HG03108 (cell line): ENCODE results near the gene SLC35A3.
A peak's percentile ranks its signal among the peaks of the same experiment; 100 is the strongest.
"Not testable (repeated sequence)": the region's sequence is repeated elsewhere in the genome, so short reads cannot be mapped to it uniquely, and the experiment has no call there.

Experiments
- ATAC-seq: cut with Tn5 transposase; IDR thresholded peaks from one replicate; pipeline ENCODE4 v1.9.1; 2021; ENCODE audit warnings: moderate library complexity; ENCODE audit not compliant: unreplicated experiment

Gene SLC35A3

DNA sequence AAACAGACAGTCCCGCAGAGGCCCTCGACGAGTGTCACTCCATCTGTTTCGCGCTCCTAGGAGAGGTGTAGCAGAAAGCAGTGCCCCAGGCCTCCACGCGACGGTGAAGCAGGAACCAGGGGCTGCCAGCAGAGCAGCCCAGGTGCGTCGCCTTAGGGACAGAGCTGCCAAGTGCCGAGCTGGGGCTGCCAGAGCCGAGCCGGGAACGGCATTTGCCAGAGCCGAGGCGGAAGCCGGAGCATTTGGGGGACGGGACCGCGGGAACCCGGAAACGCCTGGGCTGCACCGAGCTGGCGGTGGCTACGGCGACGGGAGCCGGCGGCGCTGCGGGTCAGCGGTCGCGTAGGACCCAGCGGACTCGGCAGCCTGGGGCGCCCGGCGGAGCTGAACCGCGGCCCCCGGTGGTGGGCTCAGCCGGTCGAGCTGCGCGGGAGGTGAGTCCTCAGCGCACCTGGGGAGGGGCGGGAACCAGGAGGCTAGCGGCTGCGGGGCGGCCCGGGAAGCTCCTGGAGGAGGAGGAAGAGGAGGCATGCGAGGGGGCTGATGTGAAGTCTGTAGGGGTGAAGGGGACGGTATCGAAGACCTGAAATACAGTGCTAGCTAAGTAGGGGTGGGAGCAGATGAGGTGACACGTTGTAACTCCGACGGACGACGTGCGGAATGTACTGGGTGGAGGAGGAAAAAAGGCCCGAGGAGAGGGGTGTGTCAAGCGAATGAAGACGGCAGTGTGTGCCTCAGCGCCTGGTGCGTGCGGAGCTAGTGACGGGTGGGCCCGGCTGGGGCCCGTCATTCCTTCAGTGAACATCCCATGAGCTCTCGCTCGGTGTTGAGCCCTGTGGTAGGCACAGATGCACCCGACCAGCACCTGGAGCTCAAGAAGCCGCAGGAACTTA, at the start of gene SLC35A3:
Gene SLC35A3 (plus strand): TSS at position 268 of the 893 bp plus-strand sequence. CDS start 23,559 bp downstream, outside the sequence.
- ATAC-seq = peak; percentile 92

DNA sequence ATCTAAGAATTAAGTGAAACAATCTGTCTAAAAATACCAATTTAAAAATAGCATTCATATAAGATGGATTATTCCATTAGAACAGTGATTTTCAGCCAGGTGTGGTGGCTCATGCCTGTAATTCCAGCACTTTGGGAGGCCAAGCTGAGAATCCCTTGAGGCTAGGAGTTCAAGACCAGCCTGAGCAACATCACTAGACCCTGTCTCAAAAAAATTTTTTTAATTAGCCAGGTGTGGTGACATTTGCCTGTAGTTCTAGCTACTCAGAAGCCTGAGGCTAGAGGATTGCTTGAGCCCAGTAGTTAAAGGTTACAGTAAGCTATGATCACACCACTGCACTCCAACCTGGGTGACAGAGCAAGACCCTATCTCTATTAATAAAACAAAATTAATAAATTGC, 35.0 kb upstream of the SLC35A3 start:
- no peak for ATAC-seq

DNA sequence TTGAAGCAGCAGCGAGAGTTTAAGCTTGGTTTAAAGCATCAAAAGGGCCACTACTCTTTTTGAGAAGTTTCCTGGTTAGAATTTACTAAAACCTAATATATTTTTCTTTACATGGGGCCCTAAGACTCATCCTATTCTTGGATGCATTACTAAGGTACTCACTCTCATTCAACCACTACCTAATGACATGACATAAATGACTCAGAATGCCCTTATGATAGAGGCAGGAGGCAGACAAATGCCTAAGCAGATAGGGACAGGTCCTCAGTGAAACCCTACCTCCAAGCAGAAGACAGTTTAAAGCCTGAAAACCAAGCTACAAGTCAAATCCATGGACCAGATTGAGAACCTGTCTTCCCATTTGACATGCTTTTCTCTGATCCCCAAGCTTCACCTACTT, 34.3 kb upstream of the SLC35A3 start:
- ATAC-seq = no peak

DNA sequence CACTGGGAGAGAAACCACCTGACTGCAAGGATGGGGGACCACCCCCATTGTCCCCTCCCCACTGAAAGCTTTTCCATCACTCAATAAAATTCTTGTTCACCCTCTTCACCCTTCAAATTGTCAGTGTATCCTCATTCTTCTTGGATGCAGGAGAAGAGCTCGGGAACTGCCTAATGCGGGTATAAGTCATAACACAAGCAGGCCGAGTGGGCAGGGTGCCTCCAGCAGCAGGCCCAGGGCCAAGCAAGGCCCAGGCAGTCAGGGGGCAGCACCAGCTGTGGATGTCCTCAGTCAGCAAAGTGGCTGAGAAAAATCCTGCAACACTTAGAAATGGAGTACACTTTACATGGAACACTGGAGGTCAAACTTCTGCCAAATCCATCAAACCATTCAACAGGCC, 33.7 kb upstream of the SLC35A3 start:
- no peak for ATAC-seq

DNA sequence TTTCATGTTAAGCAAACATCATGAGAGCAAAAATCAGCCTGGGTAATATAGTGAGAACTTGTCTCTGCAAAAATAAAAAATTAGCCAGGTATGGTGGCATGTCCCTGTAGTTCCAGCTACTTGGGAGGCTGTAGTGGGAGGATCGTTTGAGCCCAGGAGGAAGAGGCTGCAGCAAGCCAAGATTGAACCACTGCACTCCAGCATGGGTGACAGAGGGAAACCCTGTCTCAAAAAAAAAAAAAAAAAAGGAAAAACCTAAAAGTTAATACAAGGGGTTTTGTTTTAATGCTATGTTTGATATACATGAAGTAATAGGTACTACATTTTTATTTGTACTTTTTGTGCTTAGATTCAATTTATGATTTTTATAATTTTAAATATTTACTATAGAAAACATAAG, 27.1 kb upstream of the SLC35A3 start:
- ATAC-seq = no peak

DNA sequence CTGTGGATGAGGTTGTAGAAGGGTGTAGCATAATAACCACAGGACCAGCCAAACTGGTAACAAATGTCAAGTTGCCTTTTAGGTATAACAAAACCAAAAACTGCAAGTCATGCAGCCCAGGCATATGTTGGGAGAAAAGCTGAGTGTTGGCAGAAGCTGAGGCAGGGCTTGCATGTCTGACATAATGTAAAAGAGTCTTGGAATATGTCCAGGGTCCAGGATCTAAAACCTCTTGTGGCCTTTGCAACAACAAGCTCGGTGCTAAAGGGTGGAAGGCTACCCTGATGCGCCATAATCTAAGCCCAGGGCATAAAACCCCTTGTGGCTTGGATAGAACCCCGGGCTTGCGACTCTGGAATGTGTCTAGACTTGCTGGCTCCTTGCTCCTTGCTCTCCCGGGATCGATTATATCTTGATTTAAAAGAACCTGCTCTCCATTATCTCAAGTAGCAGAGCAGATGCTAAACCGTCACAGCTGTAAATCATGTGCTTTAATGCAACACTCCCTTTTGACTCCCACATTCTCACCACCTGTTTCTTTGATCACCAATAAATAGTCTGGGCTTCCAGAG, 26.5 kb upstream of the SLC35A3 start:
- no peak for ATAC-seq

DNA sequence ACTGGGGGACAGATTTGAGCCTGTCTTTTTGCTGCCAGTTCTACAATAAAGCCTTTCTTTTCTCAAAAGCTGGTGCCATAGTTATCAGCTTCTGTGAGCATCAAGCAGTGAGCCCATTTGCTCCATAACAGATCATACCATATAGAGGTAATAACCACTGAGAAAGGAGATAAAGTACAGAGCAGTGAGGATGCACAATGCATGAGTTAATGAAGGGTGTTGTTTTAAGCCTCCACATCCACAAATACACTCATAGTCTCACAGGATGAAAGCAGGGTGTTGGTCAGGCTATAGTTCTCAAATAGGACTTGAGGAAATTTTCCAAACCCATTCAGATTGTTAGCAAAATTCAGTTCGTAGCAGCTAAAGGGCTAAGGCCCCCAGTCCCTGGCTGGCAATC, 25.6 kb upstream of the SLC35A3 start:
- no peak for ATAC-seq

DNA sequence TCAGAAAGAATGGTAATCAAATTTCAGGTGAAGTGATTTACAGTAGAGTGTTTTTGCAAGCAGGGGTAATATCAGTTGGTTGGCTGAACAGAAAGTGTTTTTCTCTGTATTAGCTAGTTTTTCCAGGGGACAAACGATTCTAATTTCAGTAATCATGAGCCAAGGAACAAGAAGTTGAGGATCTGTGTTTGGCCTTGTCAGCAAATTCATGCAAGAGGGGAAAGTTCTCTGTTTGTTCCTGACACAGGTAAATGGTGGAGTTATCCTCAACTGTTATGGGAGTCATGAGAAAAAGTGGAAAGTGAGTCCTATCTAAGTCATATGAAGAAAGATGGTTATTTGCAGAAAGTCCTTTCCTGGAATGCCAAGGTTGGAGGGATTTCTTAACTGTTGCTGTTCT, 24.6 kb upstream of the SLC35A3 start:
- ATAC-seq = no peak

DNA sequence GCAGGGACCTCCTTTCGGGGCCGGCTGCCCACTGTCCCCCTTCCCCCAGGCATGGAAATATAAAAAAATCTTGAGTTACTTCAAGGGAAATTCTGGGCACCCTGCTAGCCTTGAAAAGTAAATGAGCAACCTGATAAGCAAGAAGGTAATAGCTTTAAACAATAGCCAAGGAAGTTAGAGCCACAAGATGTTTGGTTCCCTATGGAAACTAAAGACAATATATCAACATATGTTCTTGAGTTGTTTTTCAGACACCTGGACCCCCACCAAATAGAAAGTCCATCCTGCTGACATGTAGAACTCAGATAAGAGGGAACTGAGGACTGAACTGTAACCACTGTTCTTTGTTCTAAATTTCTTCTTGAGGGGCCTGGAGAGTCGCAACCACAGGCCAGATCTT, 19.3 kb upstream of the SLC35A3 start:
- ATAC-seq = no peak

DNA sequence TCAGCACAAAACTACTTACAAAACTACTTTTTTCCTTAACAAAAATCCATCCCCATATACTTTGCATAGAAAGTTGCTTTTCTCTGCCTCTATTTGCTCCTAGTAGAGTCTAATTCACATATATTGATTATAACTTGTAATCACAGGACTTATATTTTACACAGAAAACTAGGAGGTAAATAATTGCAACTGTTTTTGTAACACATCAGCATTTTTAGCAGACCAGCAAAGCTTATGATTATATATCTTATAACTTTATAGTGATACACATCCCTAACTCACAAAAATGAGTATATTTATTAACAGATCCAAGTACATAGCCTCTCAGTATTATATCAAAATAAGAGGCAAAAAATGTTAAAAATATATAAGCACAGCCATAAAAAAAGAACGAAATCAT, 17.3 kb upstream of the SLC35A3 start:
- ATAC-seq = no peak

DNA sequence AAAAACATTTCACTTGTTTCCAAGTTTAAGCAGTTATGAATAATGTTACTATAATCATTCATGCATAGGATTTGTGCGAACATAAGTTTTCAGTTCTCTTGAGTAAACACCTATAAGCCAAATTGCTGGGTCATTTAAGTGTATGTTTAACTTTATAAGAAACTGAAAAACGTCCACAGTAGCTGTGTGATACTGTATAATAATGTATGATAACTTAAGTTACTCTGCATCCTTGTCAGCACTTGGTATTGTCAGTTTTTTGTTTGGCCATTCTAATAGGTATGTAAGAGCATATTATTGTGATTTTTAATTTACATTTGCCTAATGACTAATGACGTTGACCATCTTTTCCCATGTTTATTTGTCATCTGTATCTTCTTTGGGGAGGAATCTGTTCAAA, 14.4 kb upstream of the SLC35A3 start:
- no peak for ATAC-seq

DNA sequence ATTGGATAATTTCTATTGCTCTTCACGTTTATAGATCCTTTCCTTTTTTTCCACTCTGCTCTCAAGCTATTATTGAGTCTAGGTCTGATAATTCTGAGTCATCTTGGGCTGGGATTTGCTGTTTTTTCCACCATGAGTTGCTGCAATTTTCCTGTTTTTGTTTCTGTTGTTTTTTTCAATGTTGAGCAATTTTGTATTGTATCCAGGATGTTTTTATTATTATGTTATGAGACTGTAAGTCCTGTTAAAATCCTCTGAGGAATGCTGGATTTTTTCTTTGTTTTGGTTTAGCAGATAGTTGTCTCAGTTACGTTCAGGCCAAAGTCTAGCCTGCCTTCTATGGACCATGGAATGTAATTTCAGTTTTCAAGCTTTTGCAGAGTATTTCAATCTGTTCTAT, 13.0 kb upstream of the SLC35A3 start:
- ATAC-seq = no peak

DNA sequence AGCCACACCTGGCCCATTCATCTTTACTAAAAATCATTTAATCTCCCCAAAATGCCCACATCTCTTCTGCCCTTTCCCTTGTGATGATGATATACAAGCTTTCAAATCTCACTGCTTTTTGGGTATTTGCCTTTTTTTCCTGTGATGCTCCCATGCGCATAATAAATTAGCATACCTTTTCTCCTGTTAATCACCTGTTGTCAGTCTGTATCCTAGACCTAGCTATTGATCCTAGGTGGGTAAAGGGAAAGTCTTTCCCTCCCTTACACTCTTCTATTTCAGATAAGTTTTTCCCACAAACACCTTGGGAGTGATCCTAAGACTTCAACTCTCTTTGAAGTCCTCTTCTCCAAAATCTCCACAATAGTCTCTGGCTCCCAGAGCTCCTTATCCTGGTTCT, 12.0 kb upstream of the SLC35A3 start:
- no peak for ATAC-seq

DNA sequence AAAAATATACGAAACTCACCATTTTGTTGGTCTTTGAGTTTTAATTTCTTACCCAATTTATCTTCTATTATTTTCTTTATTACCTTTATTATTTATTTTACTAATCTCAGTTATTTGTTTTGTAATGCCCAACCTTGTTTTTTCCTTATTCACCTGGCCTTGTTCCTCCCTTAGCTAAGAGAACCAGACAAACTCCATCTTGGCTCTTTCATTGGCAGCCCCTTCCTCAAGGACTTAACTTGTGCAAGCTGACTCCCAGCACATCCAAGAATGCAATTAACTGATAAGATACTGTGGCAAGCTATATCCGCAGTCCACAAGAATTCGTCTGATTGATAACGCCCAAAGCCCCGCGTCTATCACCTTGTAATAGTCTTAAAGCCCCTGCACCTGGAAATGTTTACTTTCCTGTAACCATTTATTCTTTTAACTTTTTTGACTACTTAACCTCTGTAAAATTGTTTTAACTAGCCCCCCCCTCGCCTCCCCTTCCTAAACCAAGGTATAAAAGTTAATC, 10.5 kb upstream of the SLC35A3 start:
- not testable (repeated sequence) for ATAC-seq

DNA sequence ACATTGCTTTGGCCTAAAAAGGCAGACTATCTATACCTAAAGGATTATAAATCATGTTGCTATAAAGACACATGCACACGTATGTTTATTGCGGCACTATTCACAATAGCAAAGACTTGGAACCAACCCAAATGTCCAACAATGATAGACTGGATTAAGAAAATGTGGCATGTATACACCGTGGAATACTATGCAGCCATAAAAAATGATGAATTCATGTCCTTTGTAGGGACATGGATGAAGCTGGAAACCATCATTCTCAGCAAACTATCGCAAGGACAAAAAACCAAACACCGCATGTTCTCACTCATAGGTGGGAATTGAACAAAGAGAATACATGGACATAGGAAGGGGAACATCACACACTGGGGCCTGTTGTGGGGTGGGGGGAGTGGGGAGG, 9.5 kb upstream of the SLC35A3 start:
- ATAC-seq = not testable (repeated sequence)

DNA sequence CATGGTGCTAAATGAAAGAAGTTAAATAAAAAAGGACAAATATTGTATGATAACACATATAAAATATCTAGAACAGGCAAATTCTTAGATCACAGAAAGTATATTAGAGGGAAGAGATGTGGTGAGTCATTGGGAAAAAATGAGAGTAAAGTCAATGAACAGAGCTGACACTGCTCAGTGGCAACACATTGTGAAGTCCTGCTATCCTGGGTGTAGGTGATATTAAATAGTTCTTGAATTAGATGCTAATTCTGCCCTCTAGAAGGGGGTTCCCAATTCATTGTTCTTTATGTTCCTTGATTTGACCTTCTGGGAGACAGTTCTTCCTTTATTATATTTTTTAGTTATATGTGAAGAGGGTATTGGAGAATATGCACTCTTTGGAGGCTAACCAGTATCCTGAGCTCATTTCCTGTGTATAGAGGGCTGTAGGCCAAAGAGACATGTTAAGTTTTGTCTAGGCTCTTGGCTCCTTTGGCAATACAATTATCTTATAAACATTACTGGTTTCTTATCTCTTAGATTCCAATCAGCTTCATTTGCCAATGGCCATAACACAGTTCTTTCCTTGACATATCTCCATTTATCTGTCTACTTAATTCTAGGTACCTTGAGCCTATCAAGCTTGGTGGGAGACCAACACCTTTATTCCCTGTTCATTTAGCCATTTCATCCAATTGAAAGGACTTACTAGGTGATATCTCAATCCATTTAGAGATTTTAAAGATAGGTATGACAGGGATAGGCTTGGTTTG, 6.6 kb upstream of the SLC35A3 start:
- ATAC-seq = no peak

DNA sequence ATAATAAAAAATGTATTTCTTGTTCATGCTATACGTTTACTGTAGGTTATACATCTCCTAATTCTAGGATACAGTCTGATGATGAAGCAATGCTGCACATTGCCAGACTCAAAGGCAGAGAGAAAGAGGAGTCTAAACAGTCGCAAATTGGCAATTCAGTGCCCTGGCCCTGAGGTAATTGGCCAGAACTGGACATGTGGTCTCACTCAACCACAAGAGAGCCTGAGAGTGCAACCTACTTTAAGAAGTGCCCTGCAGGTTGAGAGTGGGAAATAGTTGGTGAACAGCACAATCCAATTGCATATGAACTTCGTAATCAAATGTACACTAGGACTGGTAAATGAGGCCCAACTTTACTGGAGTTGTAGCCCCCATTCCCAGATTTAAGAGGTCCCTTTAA, 5.0 kb upstream of the SLC35A3 start:
- no peak for ATAC-seq

DNA sequence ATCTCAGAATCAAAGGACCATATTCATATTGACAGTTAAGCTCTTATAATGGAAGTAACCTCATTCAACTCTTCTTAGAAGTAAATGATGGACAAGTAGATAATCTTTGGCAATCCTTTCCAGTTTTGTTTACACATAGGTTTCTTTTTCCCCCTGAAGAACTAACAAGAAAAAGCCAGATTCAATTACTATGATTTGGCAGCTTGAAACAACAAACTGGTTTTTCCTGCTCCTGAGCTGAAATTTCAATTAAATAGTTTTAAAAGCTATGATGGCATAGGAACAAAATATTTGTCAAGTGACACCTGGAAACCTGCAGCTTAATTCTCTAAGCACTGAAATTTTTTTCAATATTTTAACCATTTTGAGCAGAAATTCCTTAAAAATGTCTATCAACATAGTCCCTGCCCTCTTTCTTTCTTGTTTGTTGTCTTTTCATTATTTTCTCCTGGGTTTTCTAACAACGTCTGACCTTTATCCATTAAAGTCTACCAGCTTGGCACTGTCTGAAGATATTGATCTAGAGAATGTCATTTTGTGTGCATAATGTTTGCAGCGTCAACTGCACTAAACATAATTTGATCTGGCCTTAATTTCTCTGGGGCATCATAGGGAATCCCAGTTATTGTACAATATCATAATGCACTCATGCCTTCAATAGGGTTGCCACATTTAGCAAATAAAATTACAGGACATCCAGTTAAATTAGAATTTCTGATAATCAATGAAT, 4.0 kb upstream of the SLC35A3 start:
- no peak for ATAC-seq

DNA sequence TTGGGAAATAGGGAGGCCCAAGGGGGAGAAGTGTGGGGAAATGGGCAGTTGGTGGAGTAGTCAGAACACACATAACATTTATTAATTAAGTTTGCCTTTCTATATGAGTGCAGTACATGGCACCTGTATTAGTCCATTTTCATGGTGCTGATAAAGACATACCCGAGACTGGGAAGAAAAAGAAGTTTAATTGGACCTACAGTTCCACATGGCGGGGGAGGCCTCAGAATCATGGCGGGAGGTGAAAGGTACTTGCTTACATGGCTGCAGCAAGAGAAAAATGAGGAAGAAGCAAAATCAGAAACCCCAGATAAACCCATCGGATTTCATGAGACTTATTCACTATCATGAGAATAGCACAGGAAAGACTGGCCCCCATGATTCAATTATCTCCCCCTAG, 1.6 kb upstream of the SLC35A3 start:
- no peak for ATAC-seq

DNA sequence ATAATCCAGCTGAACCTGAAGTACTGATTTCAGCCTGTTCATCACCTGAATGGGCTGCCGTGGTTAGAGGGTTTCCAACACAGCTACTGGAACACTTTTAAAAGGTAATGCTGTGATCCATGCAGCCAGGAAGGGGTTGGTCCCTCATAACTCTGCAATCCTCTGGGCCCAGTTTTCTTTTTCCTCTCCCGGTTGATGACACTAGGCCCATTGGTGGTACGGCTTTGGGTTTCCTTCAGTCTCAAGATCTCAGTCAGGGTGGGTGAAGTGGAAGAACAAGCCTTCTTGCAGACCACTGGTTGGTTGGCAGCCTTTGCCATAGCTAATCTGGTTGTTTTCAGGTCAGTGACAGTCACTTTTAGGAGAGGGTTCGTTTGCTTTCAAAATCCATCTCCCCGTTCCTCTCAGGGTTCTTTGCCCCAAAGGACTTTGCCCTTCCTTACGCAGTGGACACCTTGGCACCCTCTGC, 502 bp upstream of the SLC35A3 start:
- peak; percentile 8 for ATAC-seq

DNA sequence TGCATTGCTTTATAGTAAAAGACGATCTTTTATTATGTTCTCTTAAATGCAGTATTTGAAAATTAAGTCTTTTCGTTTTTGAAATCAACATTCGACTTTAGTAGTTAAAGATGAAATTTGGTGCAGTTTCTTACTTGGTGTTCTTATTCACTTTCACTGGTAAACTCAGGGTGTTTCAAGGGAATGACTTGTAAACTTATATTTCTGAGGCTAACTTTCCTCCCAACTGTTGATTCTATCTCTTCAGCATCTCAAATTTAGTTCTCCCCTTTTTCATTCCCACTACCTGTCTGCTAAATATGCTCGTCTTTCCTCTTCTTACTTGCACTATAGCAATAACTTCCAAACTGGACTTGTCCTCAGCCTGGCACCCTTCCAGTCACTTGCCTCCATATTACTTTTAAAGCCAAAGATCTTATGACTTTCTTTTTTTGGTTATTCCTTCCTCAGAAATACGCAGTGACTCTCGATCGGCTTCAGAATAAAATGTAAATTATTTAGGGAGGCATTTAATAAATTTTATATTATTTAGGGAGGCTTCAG, 988 bp downstream of the SLC35A3 start:
- ATAC-seq = no peak
